Measurements from ENCODE around the gene GRIN3B. TPM values are rescaled to one million over a fixed set of nuclear protein-coding genes. Genes with fewer than 3 reads are reported as not detected.

The GRIN3B gene
- total and polyA plus RNA-seq, 10 of the 15 experiments (the other 5 are each of a cell fraction or from before 2014, with no cell fraction given): 0.15 TPM; not detected in 9

- TF ChIP-seq CEBPZ (IDR thresholded peaks at IDR 0.05; ENCODE audit: low read depth, low read length) (no peak), RELA (IDR thresholded peaks at IDR 0.05; ENCODE audit: borderline replicate concordance, partially characterized antibody) (no peak), CEBPB (IDR thresholded peaks at IDR 0.05; ENCODE audit: borderline replicate concordance in 1 of 2, low read depth in 2 of 2, low read length in 2 of 2) (no peak), LARP7 (IDR thresholded peaks at IDR 0.05) (no peak), ELK1 (IDR thresholded peaks at IDR 0.05; ENCODE audit: low read depth, low read length) (no peak), MYB (IDR thresholded peaks at IDR 0.05; ENCODE audit: borderline replicate concordance, low read depth, low read length) (no peak), MEF2A (IDR thresholded peaks at IDR 0.05; ENCODE audit: insufficient read depth, low read depth, low read length) (no peak)
These were observed 12.1 kb upstream of the GRIN3B start (continued) for GRCh38 chr19:988081-988480.

- peaks cover 11% of the 10 kb centered on the region for H3K79me2 ChIP-seq (ENCODE audit: control insufficient read depth, insufficient read depth, low read length)
- no peak overlapping the region for H3K9ac ChIP-seq (ENCODE audit: control insufficient read depth, insufficient read depth, low read length)
- DNase-seq (ENCODE audit: low read depth, low spot score) (no peak), ATAC-seq (no peak), FAIRE-seq (no peak)
- H2AFZ ChIP-seq (ENCODE audit: control insufficient read depth, low read depth, low read length): no peak overlapping the region
- intact Hi-C loops (cut with micrococcal nuclease; ENCODE audit: unreplicated experiment): no loop called here
- TF ChIP-seq ZNF24 (IDR thresholded peaks at IDR 0.05): no peak
- TF ChIP-seq CBX5 (IDR thresholded peaks at IDR 0.05; ENCODE audit: low read depth): no peak
- TF ChIP-seq CEBPZ (IDR thresholded peaks at IDR 0.05; ENCODE audit: low read depth, low read length): no peak
- TF ChIP-seq BCL11A (IDR thresholded peaks at IDR 0.05; ENCODE audit: low read depth, low read length): no peak
- H4K20me1 ChIP-seq (ENCODE audit: control insufficient read depth, insufficient read depth): no peaks in the 10 kb centered on the region
- no peaks in the 10 kb centered on the region for H3K9me3 ChIP-seq (replicated peaks; ENCODE audit: control insufficient read depth, insufficient read depth, low read length)
- peaks cover 8% of the 10 kb centered on the region for H3K4me1 ChIP-seq (ENCODE audit: control insufficient read depth, insufficient read depth, low read length)
- no peak overlapping the region for H3K4me3 ChIP-seq
- WGBS (ENCODE audit: insufficient coverage, insufficient replicate concordance, low lambda C conversion rate, missing lambda C conversion rate): 91% methylated on average over 15 of the region's 15 CpGs
- BruUV-seq (replicated peaks): no TSS peak
- H3K36me3 ChIP-seq (ENCODE audit: control insufficient read depth in 2 of 2, insufficient read depth in 2 of 2, low read length in 1 of 2): peaks cover 4 to 15% of the 10 kb centered on the region in 2 experiments; a peak in 3 of 4 replicates
- no peak overlapping the region for H3K4me2 ChIP-seq (ENCODE audit: control insufficient read depth, insufficient read depth)
- in situ Hi-C loops (cut with MboI): loop anchor here (5.0 kb wide), 2 partner anchors 131 to 216 kb away; partner anchors contain the start of gene CFD
- ChIA-PET SMC1A (ENCODE audit: uncharacterized antibody, unreplicated experiment) (interaction anchor here (0.7 kb wide), 1 partner anchor 39 kb away, joined by 5 read pairs; no protein-coding TSS in a partner anchor), CTCF (no interaction called here), RAD21 (ENCODE audit: unreplicated experiment) (no interaction called here), POLR2A (interaction anchor here (0.7 kb wide), 1 partner anchor 92 kb away, joined by 3 read pairs; no protein-coding TSS in a partner anchor)
- no peak overlapping the region for H3K27ac ChIP-seq (ENCODE audit: control insufficient read depth, insufficient read depth)
- no peaks in the 10 kb centered on the region for H3K27me3 ChIP-seq (replicated peaks in 1 of 2; ENCODE audit: control insufficient read depth in 2 of 2, insufficient read depth in 2 of 2, low read length in 1 of 2)
These were observed 11.7 kb upstream of the GRIN3B start for GRCh38 chr19:988510-988909.

Data from GM12878 (cell line).